IMR-90 (cell line): Measurements from ENCODE around the gene RAD51B. TPM values are rescaled to one million over a fixed set of nuclear protein-coding genes. Genes with fewer than 3 reads are reported as not detected.

Source experiments
- ATAC-seq: fragments of 200-7000 bp; cut with Tn5 transposase; 2 replicates; pipeline ENCODE4 v1.9.1; 2020; ENCODE audit warnings: low read depth, mild to moderate bottlenecking, moderate library complexity
- BruUV-seq: library from RNA; stranded (reverse); fragments of 400-500 nt; replicated peaks from 2 replicates; lab custom pipeline; 2021; lab: Mats Ljungman, UMichigan
- CTCF ChIA-PET: fragments of 300-600 bp; formaldehyde crosslinking; extraction: SDS; loops from one replicate; lab custom pipeline; 2021; ENCODE audit warnings: antibody characterized with exemption; lab: Yijun Ruan, JAX
- POLR2A ChIA-PET: fragments of 300-600 bp; sonication (Branson Sonifier 250); formaldehyde crosslinking; loops from one replicate; lab custom pipeline; 2022; ENCODE audit warnings: antibody characterized with exemption; ENCODE audit not compliant: unreplicated experiment; lab: Charles Lee
- DNase-seq: peaks from one replicate; pipeline ENCODE4 v3.0.0; 2013
- H2AFZ ChIP-seq: replicated peaks from 2 replicates; pipeline ENCODE3; 2013; ENCODE audit warnings: low read length, mild to moderate bottlenecking; ENCODE audit not compliant: poor library complexity
- H2AK5ac ChIP-seq: 2 replicates; pipeline ENCODE4 v1.6.1; 2013; ENCODE audit warnings: low read depth, low read length, inconsistent platforms
- H2AK9ac ChIP-seq: replicated peaks from 2 replicates; pipeline ENCODE3; 2013; ENCODE audit warnings: mild to moderate bottlenecking, low read depth, low read length, moderate library complexity; ENCODE audit not compliant: poor library complexity
- H2BK120ac ChIP-seq: 2 replicates; pipeline ENCODE4 v1.6.1; 2013; ENCODE audit warnings: low read depth, low read length, inconsistent platforms
- H2BK15ac ChIP-seq: 3 replicates; pipeline ENCODE4 v1.6.1; 2013; ENCODE audit warnings: low read depth, low read length, inconsistent platforms
- H2BK20ac ChIP-seq: 2 replicates; pipeline ENCODE4 v1.6.1; 2013; ENCODE audit warnings: low read depth, mild to moderate bottlenecking, inconsistent platforms, low read length, moderate library complexity
- H2BK5ac ChIP-seq: 2 replicates; pipeline ENCODE4 v1.6.1; 2013; ENCODE audit warnings: mild to moderate bottlenecking, low read depth, low read length, inconsistent platforms; ENCODE audit not compliant: poor library complexity, severe bottlenecking
- H3K14ac ChIP-seq: replicated peaks from 2 replicates; pipeline ENCODE4 v1.6.1; 2013; ENCODE audit warnings: low read depth, low read length, inconsistent platforms
- H3K18ac ChIP-seq: 2 replicates; pipeline ENCODE4 v1.6.1; 2013; ENCODE audit warnings: low read depth, low read length, control low read depth
- H3K23ac ChIP-seq: 2 replicates; pipeline ENCODE4 v1.6.1; 2013; ENCODE audit warnings: low read depth, low read length, inconsistent platforms
- H3K27ac ChIP-seq: 2 replicates; pipeline ENCODE4 v1.5.1; 2013; ENCODE audit warnings: mild to moderate bottlenecking, control low read depth, low read length; ENCODE audit not compliant: insufficient read depth
- H3K27me3 ChIP-seq: 2 replicates; pipeline ENCODE4 v1.6.1; 2013; ENCODE audit warnings: low read length; ENCODE audit not compliant: control insufficient read depth, insufficient read depth
- H3K36me3 ChIP-seq: 2 replicates; pipeline ENCODE4 v1.6.1; 2013; ENCODE audit warnings: low read length, mixed read lengths; ENCODE audit not compliant: control insufficient read depth, insufficient read depth
- H3K4ac ChIP-seq: 2 replicates; pipeline ENCODE4 v1.6.1; 2013; ENCODE audit warnings: low read depth, low read length, inconsistent platforms
- H3K4me1 ChIP-seq: 2 replicates; pipeline ENCODE4 v1.6.1; 2013; ENCODE audit warnings: low read length, mixed read lengths; ENCODE audit not compliant: control insufficient read depth, insufficient read depth
- H3K4me2 ChIP-seq: 2 replicates; pipeline ENCODE4 v1.6.1; 2013; ENCODE audit warnings: low read depth, mild to moderate bottlenecking, control low read depth, low read length, moderate library complexity
- H3K4me3 ChIP-seq: 2 replicates; pipeline ENCODE4 v1.5.1; 2013; ENCODE audit warnings: low read depth, mild to moderate bottlenecking, control low read depth, low read length, moderate library complexity; ENCODE audit not compliant: insufficient read depth
- H3K56ac ChIP-seq: 2 replicates; pipeline ENCODE4 v1.6.1; 2013; ENCODE audit warnings: low read length, inconsistent platforms; ENCODE audit not compliant: insufficient read depth; ENCODE audit errors: extremely low read depth
- H3K79me1 ChIP-seq, 2 experiments: 2 replicates each; pipeline ENCODE4 v1.6.1; 2013; ENCODE audit warnings: low read length in 2 of 2, inconsistent platforms in 1 of 2, low read depth in 1 of 2
- H3K9ac ChIP-seq: 2 replicates; pipeline ENCODE4 v1.6.1; 2013; ENCODE audit warnings: low read depth, low read length, control low read depth
- H3K9me1 ChIP-seq: 2 replicates; pipeline ENCODE4 v1.6.1; 2013; ENCODE audit warnings: low read length, inconsistent platforms; ENCODE audit not compliant: insufficient read depth
- H3K9me3 ChIP-seq: 2 replicates; pipeline ENCODE4 v1.6.1; 2013; ENCODE audit warnings: low read length; ENCODE audit not compliant: control insufficient read depth, insufficient read depth
- H4K20me1 ChIP-seq: 2 replicates; pipeline ENCODE4 v1.6.1; 2013; ENCODE audit warnings: low read length, inconsistent platforms; ENCODE audit not compliant: insufficient read depth
- H4K5ac ChIP-seq: 2 replicates; pipeline ENCODE4 v1.6.1; 2013; ENCODE audit warnings: mild to moderate bottlenecking, low read depth, low read length, control low read depth
- H4K8ac ChIP-seq, 2 experiments: 2 replicates each; pipeline ENCODE4 v1.6.1; 2013; ENCODE audit warnings: low read depth in 2 of 2, low read length in 2 of 2, control low read depth in 1 of 2, inconsistent platforms in 1 of 2
- H4K91ac ChIP-seq: 2 replicates; pipeline ENCODE4 v1.6.1; 2013; ENCODE audit warnings: low read depth, low read length, inconsistent platforms; ENCODE audit not compliant: insufficient read depth
- NFE2L2 ChIP-seq: fragments of 150-350 bp; IDR thresholded peaks from 2 replicates; pipeline ENCODE4 v1.6.1; 2016; ENCODE audit warnings: low read depth, mild to moderate bottlenecking, low read length
- WGBS, 2 experiments: methylation state at CpG; one replicate each; pipeline versions ENCODE4 v1.1.5 to v1.1.7; 2013; ENCODE audit warnings: missing lambda C conversion rate in 2 of 2; ENCODE audit not compliant: insufficient read length in 1 of 2; ENCODE audit errors: extremely low coverage in 2 of 2; 5-methylcytosine and 5-hydroxymethylcytosine counted together
- dilution Hi-C: fragments of 300-500 bp; cut with HindIII; formaldehyde crosslinking; loops from one replicate; pipeline ENCODE4 v1.14.3; 2018; ENCODE audit warnings: low sequenced_read_pairs; ENCODE audit not compliant: unreplicated experiment
- in situ Hi-C: fragments of 300-500 bp; cut with MboI; formaldehyde crosslinking; loops from 3 replicates; pipeline ENCODE4 v1.14.3; 2019; ENCODE audit warnings: low sequenced_read_pairs, inconsistent platforms, mixed read lengths
- intact Hi-C: fragments of 100-400 bp; cut with micrococcal nuclease; formaldehyde crosslinking; loops from 2 replicates; pipeline ENCODE4 v1.10.0; 2022
- polyA plus RNA-seq, 3 experiments: library from polyadenylated mRNA; depleted of rRNA; stranded (reverse); fragments of >200 nt; gene quantifications; 2 replicates each; pipeline ENCODE4 v1.2.3, GENCODE V29; 2012; ENCODE audit warnings: low replicate concordance in 1 of 3
- total RNA-seq: library from RNA; depleted of rRNA; stranded (reverse); fragments of >200 nt; gene quantifications from 2 replicates; pipeline ENCODE4 v1.2.3, GENCODE V29; 2012

The RAD51B gene
- total and polyA plus RNA-seq, 2 of the 4 experiments (the other 2 are of a cell fraction), result 5.1 to 18.8 TPM

- dilution Hi-C loops (no loop called here), in situ Hi-C loops (no loop called here), intact Hi-C loops (no loop called here)
- H4K20me1 ChIP-seq, result no peaks in the 10 kb centered on the region
- H2BK5ac ChIP-seq, result no peak overlapping the region
- no peaks in the 10 kb centered on the region for H3K36me3 ChIP-seq
- POLR2A ChIA-PET, result no interaction called here
- no peaks in the 10 kb centered on the region for H3K79me1 ChIP-seq
- no peak overlapping the region for H3K23ac ChIP-seq
- H2AK5ac ChIP-seq, result peak overlapping the region; percentile 66
- peak overlapping the region; percentile 43 for H2AFZ ChIP-seq
- H3K4me3 ChIP-seq, result no peak overlapping the region
- H3K14ac ChIP-seq, result no peak overlapping the region; the same call in 1 of the 2 replicates
- no peak overlapping the region for H4K5ac ChIP-seq
- H2BK15ac ChIP-seq, result no peak overlapping the region
- no peaks in the 10 kb centered on the region for H3K27me3 ChIP-seq
- TF ChIP-seq NFE2L2, result no peak
- no peak for ATAC-seq
- no peak overlapping the region for H3K27ac ChIP-seq
- CTCF ChIA-PET, result no interaction called here
- H3K4me2 ChIP-seq, result no peak overlapping the region
- no peak overlapping the region for H4K8ac ChIP-seq
- no peak overlapping the region; the same call in 1 of the 2 replicates for H2BK120ac ChIP-seq
- peaks cover 3% of the 10 kb centered on the region; the same call in 1 of the 2 replicates for H3K9me1 ChIP-seq
- H3K4ac ChIP-seq, result no peak overlapping the region
- no peak overlapping the region for H3K56ac ChIP-seq
- H3K9me3 ChIP-seq, result no peaks in the 10 kb centered on the region; the same call in 1 of the 2 replicates
- DNase-seq, result no peak
- no peak overlapping the region; the same call in 1 of the 2 replicates for H4K91ac ChIP-seq
- H3K9ac ChIP-seq, result no peak overlapping the region
- H2AK9ac ChIP-seq, result no peak overlapping the region
- 96% methylated on average over 5 of the region's 12 CpGs; no CpG with 5 or more reads in 1 of the 2 experiments for WGBS, 2 experiments
- H3K18ac ChIP-seq, result no peak overlapping the region
- no peak overlapping the region for H2BK20ac ChIP-seq
- BruUV-seq, result no TSS peak
- peaks cover 8% of the 10 kb centered on the region for H3K4me1 ChIP-seq
Observed at GRCh38 chr14:68523989-68524725, 704.6 kb downstream of the RAD51B start.
